ENCODE data around the gene RBP2. TPM values are rescaled to one million over a fixed set of nuclear protein-coding genes. Genes with fewer than 3 reads are reported as not detected.

The RBP2 gene
- total and polyA plus RNA-seq, 2 experiments from 2014 or later: 123 to 295 TPM

GRCh38 chr3:139421460-139421859, 54.9 kb downstream of the RBP2 start:
- H3K4me1 ChIP-seq (ENCODE audit: insufficient read depth): no peaks in the 10 kb centered on the region
- H3K27ac ChIP-seq: peak overlapping the region; percentile 34
- no peaks in the 10 kb centered on the region for H4K20me1 ChIP-seq (ENCODE audit: insufficient read depth, poor library complexity, severe bottlenecking)
- H3K9me3 ChIP-seq (ENCODE audit: low read depth): no peaks in the 10 kb centered on the region
- no peak overlapping the region for H2AFZ ChIP-seq
- TF ChIP-seq CTCF (IDR thresholded peaks at IDR 0.05; ENCODE audit: poor library complexity): no peak
- no peak for TF ChIP-seq EZH2phosphoT487 (IDR thresholded peaks at IDR 0.05; ENCODE audit: low read depth, severe bottlenecking, unreplicated experiment)
- TF ChIP-seq EZH2 (IDR thresholded peaks at IDR 0.05; ENCODE audit: borderline replicate concordance): no peak
- no peak overlapping the region for H3K4me3 ChIP-seq
- no peak for DNase-seq (ENCODE audit: low spot score)
- no peaks in the 10 kb centered on the region for H3K36me3 ChIP-seq (replicated peaks; ENCODE audit: insufficient read depth, low read depth)
- H3K4me2 ChIP-seq: no peak overlapping the region
- no peaks in the 10 kb centered on the region for H3K9me2 ChIP-seq (replicated peaks; ENCODE audit: insufficient read depth)
- WGBS (ENCODE audit: low lambda C conversion rate, missing lambda C conversion rate): 24% methylated on average over 1 of the region's 1 CpG
- H3K27me3 ChIP-seq: no peaks in the 10 kb centered on the region
- no peaks in the 10 kb centered on the region for H3K79me2 ChIP-seq

GRCh38 chr3:139421040-139421439, 55.3 kb downstream of the RBP2 start:
- DNase-seq (ENCODE audit: low spot score): no peak
- H3K4me1 ChIP-seq (ENCODE audit: insufficient read depth): no peaks in the 10 kb centered on the region
- no peaks in the 10 kb centered on the region for H3K9me3 ChIP-seq (ENCODE audit: low read depth)
- H3K9me2 ChIP-seq (replicated peaks; ENCODE audit: insufficient read depth): no peaks in the 10 kb centered on the region
- no peak overlapping the region for H3K4me3 ChIP-seq
- H2AFZ ChIP-seq: no peak overlapping the region
- H4K20me1 ChIP-seq (ENCODE audit: insufficient read depth, poor library complexity, severe bottlenecking): no peaks in the 10 kb centered on the region
- TF ChIP-seq EZH2 (IDR thresholded peaks at IDR 0.05; ENCODE audit: borderline replicate concordance) (no peak), EZH2phosphoT487 (IDR thresholded peaks at IDR 0.05; ENCODE audit: low read depth, severe bottlenecking, unreplicated experiment) (no peak), CTCF (IDR thresholded peaks at IDR 0.05; ENCODE audit: poor library complexity) (no peak)
- no peak overlapping the region for H3K4me2 ChIP-seq
- H3K79me2 ChIP-seq: no peaks in the 10 kb centered on the region
- 71% methylated on average over 1 of the region's 1 CpG for whole genome bisulfite sequencing (ENCODE audit: low lambda C conversion rate, missing lambda C conversion rate)
- H3K36me3 ChIP-seq (replicated peaks; ENCODE audit: insufficient read depth, low read depth): no peaks in the 10 kb centered on the region
- peak overlapping the region; percentile 34 for H3K27ac ChIP-seq
- H3K27me3 ChIP-seq: no peaks in the 10 kb centered on the region

GRCh38 chr3:139418144-139418543, 58.2 kb downstream of the RBP2 start:
- WGBS (ENCODE audit: low lambda C conversion rate, missing lambda C conversion rate): 92% methylated on average over 2 of the region's 2 CpGs
- Histone ChIP-seq H3K4me1 (ENCODE audit: insufficient read depth) (no peaks in the 10 kb centered on the region), H3K27ac (no peak overlapping the region), H3K36me3 (replicated peaks; ENCODE audit: insufficient read depth, low read depth) (no peaks in the 10 kb centered on the region), H3K4me3 (no peak overlapping the region), H3K27me3 (no peaks in the 10 kb centered on the region), H4K20me1 (ENCODE audit: insufficient read depth, poor library complexity, severe bottlenecking) (no peaks in the 10 kb centered on the region), H3K4me2 (no peak overlapping the region), H3K79me2 (no peaks in the 10 kb centered on the region), H3K9me3 (ENCODE audit: low read depth) (no peaks in the 10 kb centered on the region), H3K9me2 (replicated peaks; ENCODE audit: insufficient read depth) (no peaks in the 10 kb centered on the region), H2AFZ (no peak overlapping the region)
- DNase-seq (ENCODE audit: low spot score): no peak
- TF ChIP-seq EZH2 (IDR thresholded peaks at IDR 0.05; ENCODE audit: borderline replicate concordance) (no peak), EZH2phosphoT487 (IDR thresholded peaks at IDR 0.05; ENCODE audit: low read depth, severe bottlenecking, unreplicated experiment) (no peak), CTCF (IDR thresholded peaks at IDR 0.05; ENCODE audit: poor library complexity) (no peak)

DNA sequence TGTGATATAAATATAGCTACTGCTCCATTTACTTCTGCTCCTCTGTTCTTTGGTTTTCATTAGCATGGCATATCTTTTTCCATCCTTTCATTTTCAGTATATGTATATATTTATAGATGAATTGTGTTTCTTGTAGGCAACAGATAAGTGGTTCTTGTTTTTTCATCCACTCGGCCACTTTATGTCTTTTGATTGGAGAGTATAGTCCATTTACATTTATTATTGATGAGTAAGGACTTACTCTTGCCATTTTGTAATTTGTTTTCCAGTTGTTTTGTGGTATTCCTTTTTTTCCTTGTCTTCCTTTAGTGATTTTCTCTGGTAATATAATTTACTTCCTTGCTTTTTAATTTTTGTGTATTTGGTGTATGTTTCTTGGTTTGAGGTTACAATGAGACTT, 60.0 kb downstream of the RBP2 start:
- H2AFZ ChIP-seq: no peak overlapping the region
- no peak overlapping the region for H3K4me2 ChIP-seq
- no peaks in the 10 kb centered on the region for H3K27me3 ChIP-seq
- no peak for DNase-seq (ENCODE audit: low spot score)
- no peaks in the 10 kb centered on the region for H4K20me1 ChIP-seq (ENCODE audit: insufficient read depth, poor library complexity, severe bottlenecking)
- H3K9me3 ChIP-seq (ENCODE audit: low read depth): peaks cover 11% of the 10 kb centered on the region
- TF ChIP-seq EZH2 (IDR thresholded peaks at IDR 0.05; ENCODE audit: borderline replicate concordance) (no peak), EZH2phosphoT487 (IDR thresholded peaks at IDR 0.05; ENCODE audit: low read depth, severe bottlenecking, unreplicated experiment) (no peak), CTCF (IDR thresholded peaks at IDR 0.05; ENCODE audit: poor library complexity) (no peak)
- no peaks in the 10 kb centered on the region for H3K4me1 ChIP-seq (ENCODE audit: insufficient read depth)
- H3K9me2 ChIP-seq (replicated peaks; ENCODE audit: insufficient read depth): no peaks in the 10 kb centered on the region
- WGBS (ENCODE audit: low lambda C conversion rate, missing lambda C conversion rate): 97% methylated on average over 1 of the region's 1 CpG
- no peaks in the 10 kb centered on the region for H3K36me3 ChIP-seq (replicated peaks; ENCODE audit: insufficient read depth, low read depth)
- H3K27ac ChIP-seq: no peak overlapping the region
- H3K4me3 ChIP-seq: no peak overlapping the region
- H3K79me2 ChIP-seq: no peaks in the 10 kb centered on the region

All from hepatocyte (in vitro differentiated cells).